ENCODE results near the gene CSTF1. TPM values are rescaled to one million over a fixed set of nuclear protein-coding genes. Genes with fewer than 3 reads are reported as not detected.

The CSTF1 gene
- total and polyA plus RNA-seq, 2 of the 4 experiments (the other 2 are of a cell fraction) = 48.8 to 105 TPM

GRCh38 chr20:56445540-56445939 is 53.1 kb downstream of the CSTF1 start:
- BruUV-seq (replicated peaks) = no TSS peak
- H3K4me1 ChIP-seq (ENCODE audit: control insufficient read depth, insufficient read depth, low read length) = peaks cover 20% of the 10 kb centered on the region
- H3K27ac ChIP-seq (ENCODE audit: insufficient read depth, low read length) = no peak overlapping the region
- no peaks in the 10 kb centered on the region for H3K9me3 ChIP-seq (ENCODE audit: control insufficient read depth, insufficient read depth, low read length)
- H2AK5ac ChIP-seq (ENCODE audit: low read depth, low read length) = peak overlapping the region; percentile 30
- H3K9me1 ChIP-seq (ENCODE audit: insufficient read depth, low read length) = peaks cover 16% of the 10 kb centered on the region
- H3K4me2 ChIP-seq (ENCODE audit: low read depth, low read length) = no peak overlapping the region
- H3K27me3 ChIP-seq (ENCODE audit: control insufficient read depth, insufficient read depth, low read length) = no peaks in the 10 kb centered on the region
- H2BK5ac ChIP-seq (ENCODE audit: low read depth, low read length, poor library complexity, severe bottlenecking) = no peak overlapping the region
- peak overlapping the region; percentile 35 for H2AK9ac ChIP-seq (replicated peaks; ENCODE audit: low read depth, low read length, poor library complexity)
- H4K5ac ChIP-seq (ENCODE audit: low read depth, low read length) = no peak overlapping the region
- H3K79me1 ChIP-seq (ENCODE audit: low read depth in 1 of 2, low read length in 2 of 2) = peaks cover 8 to 36% of the 10 kb centered on the region in 2 experiments; a peak in 3 of 4 replicates
- no peak overlapping the region for H3K14ac ChIP-seq (replicated peaks; ENCODE audit: low read depth, low read length)
- H3K4me3 ChIP-seq (ENCODE audit: insufficient read depth, low read depth, low read length) = no peak overlapping the region
- no peak overlapping the region for H2AFZ ChIP-seq (replicated peaks; ENCODE audit: low read length, poor library complexity)
- peak overlapping the region; percentile 73 for H4K91ac ChIP-seq (ENCODE audit: insufficient read depth, low read depth, low read length)
- H3K23ac ChIP-seq (ENCODE audit: low read depth, low read length) = no peak overlapping the region
- H3K4ac ChIP-seq (ENCODE audit: low read depth, low read length) = peak overlapping the region; percentile 38
- dilution Hi-C loops (cut with HindIII; ENCODE audit: low sequenced_read_pairs, unreplicated experiment) (no loop called here), intact Hi-C loops (cut with micrococcal nuclease) (no loop called here), in situ Hi-C loops (cut with MboI; ENCODE audit: low sequenced_read_pairs) (no loop called here)
- ChIA-PET CTCF (no interaction called here), POLR2A (ENCODE audit: unreplicated experiment) (no interaction called here)
- peaks cover 15% of the 10 kb centered on the region; the same call in 1 of the 2 replicates for H3K36me3 ChIP-seq (ENCODE audit: control insufficient read depth, insufficient read depth, low read length)
- H3K18ac ChIP-seq (ENCODE audit: low read depth, low read length) = no peak overlapping the region
- H4K8ac ChIP-seq (ENCODE audit: low read depth in 2 of 2, low read length in 2 of 2) = peak overlapping the region; percentile 43 to 56; a peak in 1 of 4 replicates
- DNase-seq (no peak), ATAC-seq (ENCODE audit: low read depth) (no peak)
- peak overlapping the region; percentile 25; the same call in 1 of the 3 replicates for H2BK15ac ChIP-seq (ENCODE audit: low read depth, low read length)
- no peak for TF ChIP-seq CTCF (conservative IDR thresholded peaks at IDR 0.05; ENCODE audit: low read depth, low read length)
- TF ChIP-seq RAD21 (IDR thresholded peaks at IDR 0.05; ENCODE audit: low read length) = no peak
- TF ChIP-seq CEBPB (IDR thresholded peaks at IDR 0.05; ENCODE audit: low read depth, low read length) = no peak
- no peak for TF ChIP-seq MXI1 (IDR thresholded peaks at IDR 0.05; ENCODE audit: borderline replicate concordance, low read depth, low read length)
- TF ChIP-seq USF2 (IDR thresholded peaks at IDR 0.05; ENCODE audit: low read depth, low read length) = no peak
- no peak for TF ChIP-seq CHD1 (IDR thresholded peaks at IDR 0.05; ENCODE audit: low read depth, low read length)
- no peak for TF ChIP-seq RFX5 (IDR thresholded peaks at IDR 0.05; ENCODE audit: low read depth, low read length)
- no peak for TF ChIP-seq ELK1 (IDR thresholded peaks at IDR 0.05; ENCODE audit: borderline replicate concordance, low read depth, low read length)
- no peak for TF ChIP-seq SMC3 (IDR thresholded peaks at IDR 0.05; ENCODE audit: low read depth, low read length)
- no peak for TF ChIP-seq MAFK (IDR thresholded peaks at IDR 0.05; ENCODE audit: low read depth, low read length)
- TF ChIP-seq MAZ (IDR thresholded peaks at IDR 0.05; ENCODE audit: borderline replicate concordance, low read depth, low read length) = no peak
- TF ChIP-seq BHLHE40 (IDR thresholded peaks at IDR 0.05; ENCODE audit: low read depth, low read length) = no peak
- H2BK20ac ChIP-seq (ENCODE audit: low read depth, low read length) = peak overlapping the region; percentile 70; the same call in 1 of the 2 replicates
- no peak overlapping the region for H3K9ac ChIP-seq (ENCODE audit: low read depth, low read length)
- 98% methylated on average over 8 of the region's 16 CpGs; no CpG with 5 or more reads in 1 of the 2 experiments for WGBS, 2 experiments (ENCODE audit: extremely low coverage in 2 of 2, insufficient read length in 1 of 2)
- H3K56ac ChIP-seq (ENCODE audit: extremely low read depth, insufficient read depth, low read length) = no peak overlapping the region
- H4K20me1 ChIP-seq (ENCODE audit: insufficient read depth, low read length) = no peaks in the 10 kb centered on the region
- peak overlapping the region; percentile 44 for H2BK120ac ChIP-seq (ENCODE audit: low read depth, low read length)
